PFSK-1 (cell line): ENCODE results near the gene GABRR3.

Source experiments
- POLR2AphosphoS5 ChIP-seq: IDR thresholded peaks from 2 replicates; pipeline ENCODE4 v1.6.1; 2012; ENCODE audit warnings: low read depth, mild to moderate bottlenecking, control low read depth, low read length, moderate library complexity
- TAF1 ChIP-seq: IDR thresholded peaks from 2 replicates; pipeline ENCODE4 v1.6.1; 2012; ENCODE audit warnings: low read length, control low read depth, borderline replicate concordance; ENCODE audit not compliant: insufficient read depth

DNA sequence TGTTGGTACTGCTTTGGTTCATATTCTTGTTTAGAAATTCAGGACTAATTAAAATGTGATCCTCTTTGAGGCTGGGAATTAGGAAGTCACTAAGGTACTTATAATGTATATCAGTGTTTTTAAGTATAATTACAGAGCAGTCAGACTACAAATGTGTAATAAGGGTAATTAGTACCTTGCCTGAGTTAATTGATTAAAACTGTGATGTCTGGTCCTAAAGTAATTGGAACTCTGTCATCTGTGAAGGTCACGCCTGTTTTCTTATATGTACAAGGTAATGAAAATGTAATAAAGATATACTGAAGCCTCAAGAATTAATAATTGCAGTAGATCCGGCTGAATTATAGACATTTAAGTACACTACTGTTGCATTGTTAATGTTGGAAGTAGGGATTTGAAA, 95.7 kb downstream of the GABRR3 start:
- TF ChIP-seq TAF1 (no peak), POLR2AphosphoS5 (no peak)
